HG02623 (cell line): ENCODE data around the gene YEATS4.

Experiments used
- ATAC-seq: cut with Tn5 transposase; IDR thresholded peaks from one replicate; pipeline ENCODE4 v1.9.1; 2021; ENCODE audit warnings: moderate library complexity; ENCODE audit not compliant: unreplicated experiment

YEATS4 gene

GRCh38 chr12:69341328-69341727 lies 18.2 kb upstream of the YEATS4 start:
- ATAC-seq = no peak

GRCh38 chr12:69342421-69342820 lies 17.1 kb upstream of the YEATS4 start:
- ATAC-seq = no peak

- no peak for ATAC-seq
Measured at GRCh38 chr12:69343357-69343756, 16.2 kb upstream of the YEATS4 start.

GRCh38 chr12:69343885-69344612 lies 15.5 kb upstream of the YEATS4 start:
- ATAC-seq = no peak

GRCh38 chr12:69345077-69345476 lies 14.5 kb upstream of the YEATS4 start:
- no peak for ATAC-seq

- no peak for ATAC-seq
Measured at GRCh38 chr12:69345742-69346141, 13.8 kb upstream of the YEATS4 start.

- no peak for ATAC-seq
Measured at GRCh38 chr12:69348162-69348938, 11.2 kb upstream of the YEATS4 start, which contains the start of gene LYZ. Gene LYZ, plus strand, starts transcription at chr12:69348381. Its CDS starts 28 bp downstream, at chr12:69348409.

GRCh38 chr12:69350002-69350626 lies 9.4 kb upstream of the YEATS4 start:
- ATAC-seq = no peak

- ATAC-seq = no peak
Measured at GRCh38 chr12:69350777-69351176, 8.8 kb upstream of the YEATS4 start.

- no peak for ATAC-seq
Measured at GRCh38 chr12:69351462-69352236, 7.9 kb upstream of the YEATS4 start.

- no peak for ATAC-seq
Measured at GRCh38 chr12:69352904-69353303, 6.6 kb upstream of the YEATS4 start.

- ATAC-seq = no peak
Measured at GRCh38 chr12:69354172-69354555, 5.4 kb upstream of the YEATS4 start.

- no peak for ATAC-seq
Measured at GRCh38 chr12:69354556-69355187, 4.9 kb upstream of the YEATS4 start.

GRCh38 chr12:69355363-69356028 lies 4.0 kb upstream of the YEATS4 start:
- ATAC-seq = no peak

GRCh38 chr12:69360348-69360672 lies 767 bp downstream of the YEATS4 start:
- no peak for ATAC-seq

- no peak for ATAC-seq
Measured at GRCh38 chr12:69366796-69367195, 7.3 kb downstream of the YEATS4 start.

GRCh38 chr12:69368171-69368570 lies 8.6 kb downstream of the YEATS4 start:
- no peak for ATAC-seq

- ATAC-seq = no peak
Measured at GRCh38 chr12:69383074-69383473, 23.5 kb downstream of the YEATS4 start.

GRCh38 chr12:69385038-69385437 lies 25.5 kb downstream of the YEATS4 start:
- no peak for ATAC-seq

GRCh38 chr12:69386921-69387320 lies 27.4 kb downstream of the YEATS4 start:
- no peak for ATAC-seq
